Nasal cavity respiratory epithelium epithelial cell of viscerocranial mucosa (primary cell): ENCODE results near the gene RBMY1D. TPM values are rescaled to one million over a fixed set of nuclear protein-coding genes. Genes with fewer than 3 reads are reported as not detected.

Experiments used
- total RNA-seq: library from RNA; depleted of rRNA; stranded (reverse); fragments of >200 nt; gene quantifications from 2 replicates; pipeline ENCODE4 v1.2.3, GENCODE V29; 2014

The RBMY1D gene
- total RNA-seq: not detected in 2 replicates

GRCh38 chrY:21894426-21894825, at the start of gene RBMY1D:
Gene RBMY1D, minus strand, starts transcription at chrY:21894526. Its CDS starts 2,013 bp downstream, at chrY:21892513.

GRCh38 chrY:21917932-21918331, 23.6 kb upstream of the RBMY1D start, which contains the start of gene RBMY1E:
Gene RBMY1E, minus strand, starts transcription at chrY:21918032. Its CDS starts 1,978 bp downstream, at chrY:21916054.

Other genes starting within 250 kb of the RBMY1D start
- gene RBMY1E, start 23.5 kb upstream of the RBMY1D start, total RNA-seq: not detected in 2 replicates